ENCODE results near the gene PDS5A. TPM values are rescaled to one million over a fixed set of nuclear protein-coding genes. Genes with fewer than 3 reads are reported as not detected.
"Not testable (repeated sequence)": the region's sequence is repeated elsewhere in the genome, so short reads cannot be mapped to it uniquely, and the experiment has no call there.

The PDS5A gene
- total RNA-seq, 1 experiment from 2014 or later: 98.3 TPM

GRCh38 chr4:39802005-39802404 lies 175.7 kb downstream of the PDS5A start:
- Histone ChIP-seq H2AFZ (ENCODE audit: low read depth, low read length, poor library complexity, severe bottlenecking) (no peak overlapping the region), H3K79me2 (ENCODE audit: insufficient read depth, low read length) (no peaks in the 10 kb centered on the region), H3K4me2 (ENCODE audit: low read length) (no peak overlapping the region), H3K27ac (ENCODE audit: low read depth, low read length) (no peak overlapping the region), H3K27me3 (ENCODE audit: insufficient read depth, low read length) (no peaks in the 10 kb centered on the region), H3K9me2 (ENCODE audit: insufficient read depth) (no peaks in the 10 kb centered on the region), H3K9me3 (ENCODE audit: control insufficient read depth in 1 of 2, insufficient read depth in 1 of 2, low read depth in 1 of 2, low read length in 2 of 2) (no peaks in the 10 kb centered on the region), H3K36me3 (ENCODE audit: control insufficient read depth in 1 of 2, insufficient read depth in 2 of 2, low read length in 2 of 2) (no peaks in the 10 kb centered on the region), H3K4me1 (ENCODE audit: control insufficient read depth in 1 of 2, insufficient read depth in 2 of 2, low read length in 2 of 2) (no peaks in the 10 kb centered on the region), H3K4me3 (replicated peaks in 1 of 2; ENCODE audit: low read depth in 1 of 2, low read length in 2 of 2) (no peak overlapping the region), H3K9ac (ENCODE audit: low read length) (no peak overlapping the region), H4K20me1 (ENCODE audit: insufficient read depth) (no peaks in the 10 kb centered on the region)
- RAD21 ChIA-PET (ENCODE audit: low non-redundant PET in 1 of 2, low total read pairs in 2 of 2, uncharacterized antibody in 2 of 2, unreplicated experiment in 2 of 2): no interaction called here
- no peak for DNase-seq (ENCODE audit: low read depth, low spot score)
- POLR2A ChIA-PET: no interaction called here
- no peak for ATAC-seq
- CTCF ChIA-PET: no interaction called here
- intact Hi-C loops (cut with micrococcal nuclease): no loop called here
- no TSS peak for BruUV-seq (replicated peaks)
- TF ChIP-seq EGR1 (IDR thresholded peaks at IDR 0.05; ENCODE audit: low read depth) (no peak), SIN3A (IDR thresholded peaks at IDR 0.05; ENCODE audit: low read depth) (no peak), ZBTB33 (IDR thresholded peaks at IDR 0.05; ENCODE audit: extremely low read depth, insufficient replicate concordance, low read length) (no peak), RAD21 (IDR thresholded peaks at IDR 0.05; ENCODE audit: low read depth) (no peak), SP1 (IDR thresholded peaks at IDR 0.05; ENCODE audit: low read depth) (no peak), CBX3 (IDR thresholded peaks at IDR 0.05; ENCODE audit: low read depth) (no peak), CEBPB (IDR thresholded peaks at IDR 0.05; ENCODE audit: low read depth) (no peak), ATF3 (IDR thresholded peaks at IDR 0.05) (no peak), TCF7L2 (IDR thresholded peaks at IDR 0.05; ENCODE audit: borderline replicate concordance, extremely low read depth, insufficient read depth, insufficient read length) (no peak), POLR2AphosphoS5 (IDR thresholded peaks at IDR 0.05; ENCODE audit: low read depth, low read length) (no peak), CTCF (IDR thresholded peaks at IDR 0.05 in 2 of 3, conservative IDR thresholded peaks at IDR 0.05 in 1 of 3; ENCODE audit: borderline replicate concordance in 1 of 3, insufficient read depth in 1 of 3, low read depth in 2 of 3, low read length in 2 of 3) (no peak)
- TF ChIP-seq, protein P1, sequence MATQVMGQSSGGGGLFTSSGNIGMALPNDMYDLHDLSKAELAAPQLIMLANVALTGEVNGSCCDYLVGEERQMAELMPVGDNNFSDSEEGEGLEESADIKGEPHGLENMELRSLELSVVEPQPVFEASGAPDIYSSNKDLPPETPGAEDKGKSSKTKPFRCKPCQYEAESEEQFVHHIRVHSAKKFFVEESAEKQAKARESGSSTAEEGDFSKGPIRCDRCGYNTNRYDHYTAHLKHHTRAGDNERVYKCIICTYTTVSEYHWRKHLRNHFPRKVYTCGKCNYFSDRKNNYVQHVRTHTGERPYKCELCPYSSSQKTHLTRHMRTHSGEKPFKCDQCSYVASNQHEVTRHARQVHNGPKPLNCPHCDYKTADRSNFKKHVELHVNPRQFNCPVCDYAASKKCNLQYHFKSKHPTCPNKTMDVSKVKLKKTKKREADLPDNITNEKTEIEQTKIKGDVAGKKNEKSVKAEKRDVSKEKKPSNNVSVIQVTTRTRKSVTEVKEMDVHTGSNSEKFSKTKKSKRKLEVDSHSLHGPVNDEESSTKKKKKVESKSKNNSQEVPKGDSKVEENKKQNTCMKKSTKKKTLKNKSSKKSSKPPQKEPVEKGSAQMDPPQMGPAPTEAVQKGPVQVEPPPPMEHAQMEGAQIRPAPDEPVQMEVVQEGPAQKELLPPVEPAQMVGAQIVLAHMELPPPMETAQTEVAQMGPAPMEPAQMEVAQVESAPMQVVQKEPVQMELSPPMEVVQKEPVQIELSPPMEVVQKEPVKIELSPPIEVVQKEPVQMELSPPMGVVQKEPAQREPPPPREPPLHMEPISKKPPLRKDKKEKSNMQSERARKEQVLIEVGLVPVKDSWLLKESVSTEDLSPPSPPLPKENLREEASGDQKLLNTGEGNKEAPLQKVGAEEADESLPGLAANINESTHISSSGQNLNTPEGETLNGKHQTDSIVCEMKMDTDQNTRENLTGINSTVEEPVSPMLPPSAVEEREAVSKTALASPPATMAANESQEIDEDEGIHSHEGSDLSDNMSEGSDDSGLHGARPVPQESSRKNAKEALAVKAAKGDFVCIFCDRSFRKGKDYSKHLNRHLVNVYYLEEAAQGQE (IDR thresholded peaks at IDR 0.05; ENCODE audit: low read depth): no peak

DNA sequence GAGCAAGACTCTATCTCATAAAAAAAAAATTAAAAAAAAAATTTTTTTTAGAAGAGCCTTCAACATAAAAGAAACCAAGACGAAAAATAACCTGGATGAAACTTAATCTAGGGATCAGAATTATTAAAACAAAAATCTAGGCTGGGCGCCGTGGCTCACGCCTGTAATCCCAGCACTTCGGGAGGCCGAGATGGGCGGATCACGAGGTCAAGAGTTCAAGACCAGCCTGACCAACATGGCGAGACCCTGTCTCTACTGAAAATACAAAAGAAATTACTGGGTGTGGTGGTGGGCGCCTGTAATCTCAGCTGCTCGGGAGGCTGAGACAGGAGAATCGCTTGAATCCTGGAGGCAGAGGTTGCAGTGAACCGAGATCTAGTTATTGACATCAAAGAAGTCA lies 184.7 kb downstream of the PDS5A start:
- CTCF ChIA-PET; H2AFZ ChIP-seq (ENCODE audit: low read depth, low read length, poor library complexity, severe bottlenecking); H4K20me1 ChIP-seq (ENCODE audit: insufficient read depth); BruUV-seq (replicated peaks); H3K27ac ChIP-seq (ENCODE audit: low read depth, low read length); H3K79me2 ChIP-seq (ENCODE audit: insufficient read depth, low read length); RAD21 ChIA-PET (ENCODE audit: low non-redundant PET in 1 of 2, low total read pairs in 2 of 2, uncharacterized antibody in 2 of 2, unreplicated experiment in 2 of 2); H3K9me3 ChIP-seq (ENCODE audit: control insufficient read depth in 1 of 2, insufficient read depth in 1 of 2, low read depth in 1 of 2, low read length in 2 of 2); H3K27me3 ChIP-seq (ENCODE audit: insufficient read depth, low read length); H3K4me1 ChIP-seq (ENCODE audit: control insufficient read depth in 1 of 2, insufficient read depth in 2 of 2, low read length in 2 of 2); H3K4me3 ChIP-seq (replicated peaks in 1 of 2; ENCODE audit: low read depth in 1 of 2, low read length in 2 of 2); DNase-seq (ENCODE audit: low read depth, low spot score); H3K4me2 ChIP-seq (ENCODE audit: low read length); ATAC-seq; POLR2A ChIA-PET; H3K9ac ChIP-seq (ENCODE audit: low read length); H3K9me2 ChIP-seq (ENCODE audit: insufficient read depth); H3K36me3 ChIP-seq (ENCODE audit: control insufficient read depth in 1 of 2, insufficient read depth in 2 of 2, low read length in 2 of 2); intact Hi-C loops (cut with micrococcal nuclease): not testable (repeated sequence)

Measured in HCT116 (cell line).